IPS DF 19.7 (cell line): ENCODE data around the gene PLEKHA6.
"Not testable (repeated sequence)": the region's sequence is repeated elsewhere in the genome, so short reads cannot be mapped to it uniquely, and the experiment has no call there.

Experiments used
- DNase-seq: peaks from one replicate; pipeline ENCODE4 v3.0.0-alpha.2; 2013; ENCODE audit warnings: low read depth, low spot score

Gene PLEKHA6

GRCh38 chr1:204335533-204335932 is 24.2 kb downstream of the PLEKHA6 start:
- no peak for DNase-seq

- DNase-seq, result no peak
These were observed 24.6 kb downstream of the PLEKHA6 start for GRCh38 chr1:204335085-204335484.

GRCh38 chr1:204334455-204334854 is 25.3 kb downstream of the PLEKHA6 start:
- no peak for DNase-seq

GRCh38 chr1:204333427-204333826 is 26.3 kb downstream of the PLEKHA6 start:
- no peak for DNase-seq

- DNase-seq, result no peak
These were observed 27.8 kb downstream of the PLEKHA6 start for GRCh38 chr1:204331847-204332487.

GRCh38 chr1:204331275-204331674 is 28.5 kb downstream of the PLEKHA6 start:
- DNase-seq, result no peak

- DNase-seq, result not testable (repeated sequence)
These were observed 31.9 kb downstream of the PLEKHA6 start for GRCh38 chr1:204327870-204328269.

GRCh38 chr1:204327359-204327758 is 32.4 kb downstream of the PLEKHA6 start:
- DNase-seq, result no peak

- DNase-seq, result no peak
These were observed 32.9 kb downstream of the PLEKHA6 start for GRCh38 chr1:204326771-204327300.

GRCh38 chr1:204325944-204326343 is 33.8 kb downstream of the PLEKHA6 start:
- no peak for DNase-seq

GRCh38 chr1:204323887-204324286 is 35.8 kb downstream of the PLEKHA6 start:
- no peak for DNase-seq

- DNase-seq, result no peak
These were observed 37.3 kb downstream of the PLEKHA6 start for GRCh38 chr1:204322339-204322868.

- no peak for DNase-seq
These were observed 38.1 kb downstream of the PLEKHA6 start for GRCh38 chr1:204321665-204322064.

GRCh38 chr1:204321051-204321450 is 38.7 kb downstream of the PLEKHA6 start:
- no peak for DNase-seq

- no peak for DNase-seq
These were observed 39.3 kb downstream of the PLEKHA6 start for GRCh38 chr1:204320382-204320804.

GRCh38 chr1:204319462-204319861 is 40.3 kb downstream of the PLEKHA6 start:
- no peak for DNase-seq

GRCh38 chr1:204319027-204319426 is 40.7 kb downstream of the PLEKHA6 start:
- no peak for DNase-seq

GRCh38 chr1:204318324-204318723 is 41.4 kb downstream of the PLEKHA6 start:
- no peak for DNase-seq

- DNase-seq, result no peak
These were observed 42.6 kb downstream of the PLEKHA6 start for GRCh38 chr1:204317170-204317569.

GRCh38 chr1:204316164-204316563 is 43.6 kb downstream of the PLEKHA6 start:
- DNase-seq, result no peak

GRCh38 chr1:204314893-204315658 is 44.7 kb downstream of the PLEKHA6 start:
- no peak for DNase-seq

- no peak for DNase-seq
These were observed 45.4 kb downstream of the PLEKHA6 start for GRCh38 chr1:204314171-204314892.
